Measurements from ENCODE around the gene KLK7.

DNA sequence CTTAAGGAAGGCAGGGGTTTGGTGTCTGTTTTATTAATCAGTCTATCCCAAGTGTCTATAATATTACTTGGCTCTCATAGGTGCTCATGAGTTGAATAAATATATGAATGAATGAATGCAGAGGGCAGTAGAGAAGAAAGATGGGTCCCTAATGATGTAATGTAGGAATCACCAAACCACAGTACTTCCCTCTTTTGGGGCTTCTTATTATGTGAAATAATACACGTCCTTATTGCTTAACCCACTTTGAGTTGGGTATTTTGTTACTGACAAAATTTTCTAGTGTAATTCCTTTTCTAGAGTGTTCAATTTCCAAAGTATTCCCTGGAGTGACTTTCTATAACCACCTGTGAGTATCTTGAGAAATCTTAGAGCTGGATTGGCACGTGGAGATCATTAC is 44.1 kb downstream of the KLK7 start:
- TF ChIP-seq EZH2 (IDR thresholded peaks at IDR 0.05; ENCODE audit: borderline replicate concordance, control insufficient read depth, low read depth, low read length) (no peak), SRF (IDR thresholded peaks at IDR 0.05; ENCODE audit: low read depth in 2 of 2, low read length in 2 of 2) (no peak), RAD21 (IDR thresholded peaks at IDR 0.05; ENCODE audit: insufficient read depth, low read depth, low read length) (no peak)
